Stimulated activated naive CD4-positive, alpha-beta T cell treated with Interleukin-2 at 50 U/mL for 16 hours (primary cell): ENCODE results near the gene ADAT3.
"Not testable (repeated sequence)": the region's sequence is repeated elsewhere in the genome, so short reads cannot be mapped to it uniquely, and the experiment has no call there.

ENCODE experiments used
- DNase-seq: peaks from one replicate; lab custom pipeline; 2025; lab: John Stamatoyannopoulos, UW

Gene ADAT3

DNA sequence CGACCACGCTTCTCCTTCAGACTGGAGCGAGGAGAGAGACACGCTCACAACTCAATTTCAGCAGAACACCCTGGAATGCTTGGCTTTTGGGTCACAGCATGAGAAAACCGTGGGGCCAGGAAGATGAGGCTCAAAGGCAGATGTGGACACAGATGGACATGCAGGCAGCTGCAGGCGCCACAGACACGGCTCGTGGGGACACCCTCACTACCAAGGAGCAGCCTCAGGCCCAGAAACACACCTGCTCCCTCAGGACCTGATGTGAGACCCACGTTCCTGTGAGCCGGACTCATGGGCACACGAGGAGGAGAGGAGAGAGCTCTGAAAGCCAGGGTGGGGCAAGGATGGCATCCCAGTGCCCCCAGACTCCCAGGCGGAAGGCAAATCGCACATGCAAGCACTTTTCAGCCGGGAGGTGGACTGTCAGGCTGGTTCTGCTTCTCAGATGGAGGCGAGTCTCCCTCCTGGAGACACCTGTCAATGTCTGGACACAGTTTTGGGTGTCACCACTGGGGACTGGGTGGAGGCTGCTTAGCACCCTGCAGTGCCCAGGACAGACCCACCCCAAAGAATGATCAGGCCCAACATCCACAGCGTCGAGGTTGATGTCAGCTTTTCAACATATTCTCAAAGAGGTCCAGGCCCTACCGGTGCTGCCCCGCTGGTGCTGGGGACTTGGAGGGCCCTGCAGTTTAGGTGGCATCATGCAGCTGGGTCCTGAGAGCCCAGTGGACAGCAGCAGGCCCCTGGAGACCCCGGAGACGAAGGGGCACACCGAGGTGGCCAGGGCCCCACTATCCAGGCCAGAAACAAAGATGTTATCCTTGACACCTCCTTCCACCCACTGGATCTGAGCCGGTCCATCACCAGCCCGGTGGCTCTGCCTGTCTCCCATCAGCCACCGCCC is 22.2 kb upstream of the ADAT3 start:
- no peak for DNase-seq

DNA sequence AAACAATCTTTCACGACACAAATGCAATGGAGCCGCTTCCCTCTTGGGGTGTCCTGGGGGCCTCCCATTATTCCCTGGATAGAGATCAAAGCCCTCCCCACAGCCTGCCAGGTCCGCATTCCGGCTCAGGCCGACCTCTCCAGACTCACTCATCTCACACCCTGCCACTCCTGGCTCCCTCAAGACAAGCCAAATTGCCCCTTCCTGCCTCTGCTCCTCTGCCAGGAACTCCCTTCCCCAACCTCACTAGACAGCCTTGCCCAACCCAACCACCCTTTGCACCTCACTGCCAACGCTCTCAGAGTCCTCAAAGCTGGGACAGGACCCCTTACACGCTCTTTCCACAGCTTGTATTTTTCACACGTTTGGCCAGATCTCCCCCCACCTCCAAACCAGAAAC is 21.4 kb upstream of the ADAT3 start:
- no peak for DNase-seq

DNA sequence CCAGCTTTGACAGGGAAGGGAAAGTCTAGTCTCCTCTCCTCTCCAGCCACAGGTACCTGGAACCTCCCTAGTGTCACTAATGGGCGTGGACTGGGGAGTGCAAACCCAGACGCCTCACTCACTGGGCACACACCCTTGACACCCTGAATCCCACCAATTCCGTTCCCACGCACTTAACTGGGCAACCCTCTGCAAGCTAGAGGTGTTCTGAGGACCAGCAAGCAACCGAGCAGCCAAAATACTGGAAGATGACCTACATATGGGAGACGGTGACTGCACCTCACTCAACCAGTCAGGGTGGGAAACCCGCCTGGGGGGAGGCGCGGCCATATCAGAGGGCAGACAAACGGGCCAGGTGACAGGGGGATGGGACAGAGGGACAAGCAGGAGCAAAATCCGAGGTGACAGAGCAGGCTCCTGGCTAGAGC is 20.9 kb upstream of the ADAT3 start:
- peak; percentile 20 for DNase-seq

DNA sequence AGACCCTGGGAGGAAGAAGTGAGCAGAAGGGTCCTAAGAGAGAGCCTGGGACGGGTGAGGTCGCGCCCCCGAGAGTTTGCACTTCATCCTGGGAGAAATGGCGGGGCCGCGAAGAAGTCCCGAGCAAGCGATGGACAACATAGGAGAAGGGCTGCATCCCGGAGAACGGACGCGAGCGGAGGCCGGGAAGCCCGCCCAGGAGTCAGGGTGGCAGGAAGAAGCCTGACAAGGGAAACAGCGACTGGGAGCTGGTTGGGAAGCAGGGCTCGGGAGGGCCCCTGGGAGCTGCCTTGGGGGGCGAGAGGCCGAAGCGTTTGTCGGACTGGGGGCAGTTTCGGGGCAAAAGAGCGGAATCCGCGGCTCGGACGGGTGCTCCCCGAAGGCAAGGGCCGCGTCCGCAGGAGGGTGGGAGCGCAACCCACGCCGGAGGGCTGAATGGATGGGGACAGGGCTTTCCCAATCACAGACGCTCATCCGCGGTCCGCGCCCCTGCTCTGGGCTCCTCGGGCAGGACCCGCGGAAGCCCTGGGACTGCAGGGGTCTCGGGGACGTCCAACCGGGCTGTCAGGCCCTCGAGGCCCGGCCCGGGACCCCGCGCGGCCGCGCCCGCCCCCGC is 20.4 kb upstream of the ADAT3 start:
- no peak for DNase-seq

DNA sequence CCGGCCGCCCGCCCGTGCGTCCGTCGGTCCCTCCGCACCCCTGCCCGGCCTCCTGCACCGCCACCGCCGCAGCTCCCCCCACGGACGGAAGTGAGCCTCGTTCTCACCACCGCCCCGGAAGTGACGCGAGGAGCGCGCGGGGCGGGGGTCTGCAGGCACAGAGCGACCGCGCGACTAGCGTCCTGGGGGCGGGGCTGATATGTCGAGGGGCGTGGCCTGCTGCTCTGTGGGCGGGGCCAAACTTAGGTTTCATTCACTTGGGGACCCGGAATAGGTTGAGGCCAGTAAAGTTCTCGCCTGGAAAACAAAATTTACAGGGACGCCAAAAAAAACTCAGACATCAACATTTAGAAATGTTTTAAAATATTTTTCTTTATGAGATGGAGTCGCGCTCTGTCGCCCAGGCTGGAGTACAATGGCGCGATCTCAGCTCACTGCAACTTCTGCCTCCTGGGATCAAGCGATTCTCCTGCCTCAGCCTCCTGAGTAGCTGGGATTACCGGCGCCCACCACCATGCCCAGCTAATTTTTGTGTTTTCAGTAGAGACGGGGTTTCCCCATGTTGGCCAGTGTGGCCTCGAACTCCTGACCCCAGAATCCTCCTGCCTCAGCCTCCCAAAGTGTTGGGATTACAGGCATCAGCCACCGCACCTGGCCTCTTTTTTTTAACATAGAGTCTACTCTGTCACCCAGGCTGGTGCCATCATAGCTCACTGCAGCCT is 19.6 kb upstream of the ADAT3 start, which contains the start of gene ABHD17A:
Gene ABHD17A, minus strand, starts transcription at position 99 of the 722 bp plus-strand sequence. CDS start 3,930 bp downstream, outside the sequence.
- peak; percentile 92 for DNase-seq

DNA sequence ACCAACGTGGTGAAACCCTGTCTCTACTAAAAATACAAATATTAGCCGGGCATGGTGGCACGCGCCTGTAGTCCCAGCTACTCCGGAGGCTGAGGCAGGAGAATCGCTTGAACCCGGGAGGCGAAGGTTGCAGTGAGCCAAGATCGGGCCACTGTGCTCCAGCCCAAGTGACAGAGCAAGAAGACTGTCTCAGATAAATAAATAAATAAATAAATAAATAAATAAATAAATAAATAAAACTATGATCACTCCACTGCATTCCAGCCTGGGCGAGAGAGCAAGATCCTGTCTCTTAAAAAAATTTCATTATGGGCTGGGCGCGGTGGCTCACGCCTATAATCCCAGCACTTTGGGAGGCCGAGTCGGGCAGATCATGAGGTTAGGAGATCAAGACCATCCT is 18.8 kb upstream of the ADAT3 start:
- DNase-seq, result not testable (repeated sequence)

DNA sequence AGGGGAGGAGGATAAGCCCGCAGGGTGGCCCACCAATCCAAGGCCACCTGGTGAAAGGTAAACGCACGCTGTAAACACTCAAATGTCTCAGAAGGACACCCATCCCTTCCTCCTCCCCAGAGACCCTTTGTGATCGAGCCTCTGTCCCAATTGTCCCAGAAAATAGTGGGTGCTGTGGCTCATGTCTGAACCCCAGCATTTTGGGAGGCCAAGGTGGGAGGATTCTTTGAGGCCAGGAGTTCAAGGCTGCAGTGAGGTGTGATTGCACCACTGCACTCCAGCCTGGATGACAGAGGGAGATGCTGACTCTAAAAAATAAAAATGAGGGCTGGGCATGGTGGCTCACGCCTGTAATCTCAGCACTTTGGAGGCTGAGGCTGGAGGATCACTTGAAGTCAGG is 16.8 kb upstream of the ADAT3 start:
- DNase-seq, result no peak

DNA sequence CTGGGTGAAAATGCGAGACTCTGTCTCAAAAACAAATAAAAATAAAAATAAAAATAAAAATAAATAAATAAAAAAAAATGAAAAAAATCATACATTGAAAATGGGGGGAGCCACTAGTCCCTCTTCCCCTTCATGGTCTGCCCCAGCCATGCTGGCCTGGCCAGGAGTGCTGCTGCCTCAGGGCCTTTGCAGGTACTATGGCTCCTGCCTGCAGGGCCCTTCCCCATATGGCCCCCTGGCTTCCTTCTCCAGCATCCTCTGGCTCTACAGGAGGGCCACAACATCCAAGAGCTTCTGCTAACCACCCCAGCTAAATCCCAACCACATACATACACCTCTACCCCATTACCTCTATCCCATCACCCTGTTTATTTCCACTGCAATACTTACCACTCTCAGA is 15.3 kb upstream of the ADAT3 start:
- no peak for DNase-seq

DNA sequence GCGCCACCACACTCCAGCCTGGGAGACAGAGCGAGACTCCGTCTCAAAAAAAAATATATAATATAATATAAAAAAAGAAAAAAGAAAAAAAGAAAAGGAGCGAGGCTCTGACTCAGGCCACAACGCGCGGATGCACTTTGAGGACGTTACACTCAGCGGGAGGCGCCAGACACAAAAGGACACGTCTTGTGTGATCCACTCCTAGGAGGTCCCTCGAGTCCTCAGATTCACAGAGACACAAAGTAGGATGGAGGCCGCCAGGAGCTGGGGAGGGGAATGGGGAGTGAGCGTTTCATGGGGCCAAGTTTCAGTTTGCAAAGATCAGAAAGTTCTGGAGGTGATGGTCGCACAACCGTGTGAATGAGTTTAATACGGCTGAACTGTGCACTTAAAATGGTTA is 11.4 kb upstream of the ADAT3 start:
- no peak for DNase-seq

DNA sequence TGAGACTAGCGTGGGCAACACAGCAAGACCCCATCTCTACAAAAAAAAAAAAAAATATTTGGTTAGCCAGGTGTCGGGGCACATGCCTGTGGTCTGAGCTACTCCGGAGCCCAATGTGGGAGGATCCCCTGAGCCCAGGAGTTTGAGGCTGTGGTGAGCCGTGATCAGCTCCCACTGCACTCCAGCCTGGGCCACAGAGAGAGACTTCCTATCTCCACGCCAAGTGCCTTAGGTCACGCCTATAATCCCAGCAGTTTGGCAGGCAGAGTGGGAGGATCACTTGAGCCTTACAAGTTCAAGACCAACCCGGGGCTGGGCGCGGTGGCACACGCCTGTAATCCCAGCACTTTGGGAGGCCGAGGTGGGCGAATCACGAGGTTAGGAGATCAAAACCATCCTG is 8.7 kb upstream of the ADAT3 start:
- DNase-seq, result no peak

DNA sequence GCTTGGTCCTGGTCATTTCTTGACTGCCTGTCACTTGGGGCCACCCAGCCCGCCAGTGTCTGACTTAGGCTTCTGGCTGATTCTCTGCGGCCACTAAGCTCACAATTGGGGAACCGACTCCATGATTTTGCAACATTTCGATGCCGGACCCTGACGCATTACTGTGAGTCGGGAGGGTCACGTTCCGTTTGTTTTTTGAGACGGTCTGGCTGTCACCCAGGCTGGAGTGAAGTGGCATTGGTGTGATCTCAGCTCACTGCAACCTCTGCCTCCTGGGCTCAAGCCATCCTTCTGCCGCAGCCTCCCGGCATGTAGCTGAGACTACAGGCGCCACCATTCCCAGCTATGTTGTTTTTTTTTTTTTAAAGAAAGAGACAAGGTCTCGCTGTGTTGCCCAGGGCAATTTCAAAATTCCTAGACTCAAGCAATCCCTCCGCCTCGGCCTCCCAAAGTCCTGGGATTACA is 3.2 kb upstream of the ADAT3 start:
- DNase-seq, result no peak

DNA sequence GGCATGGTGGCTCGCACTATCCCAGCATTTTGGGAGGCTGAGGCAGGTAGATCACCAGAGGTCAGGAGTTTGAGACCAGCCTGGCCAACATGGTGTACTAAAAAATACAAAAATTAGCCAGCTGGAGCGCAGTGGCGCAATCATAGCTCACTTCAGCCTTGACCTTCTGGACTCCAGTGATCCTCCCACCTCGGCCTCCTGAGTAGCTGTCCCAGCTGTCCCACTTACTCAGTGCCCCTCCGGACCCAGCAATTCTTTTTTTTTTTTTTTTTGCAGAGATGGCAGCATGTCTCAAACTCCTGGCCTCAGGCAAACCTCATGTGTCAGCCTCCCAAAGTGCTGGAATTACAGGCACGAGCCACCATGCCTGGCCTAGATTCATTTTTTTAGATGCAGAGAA is 2.3 kb upstream of the ADAT3 start:
- no peak for DNase-seq

DNA sequence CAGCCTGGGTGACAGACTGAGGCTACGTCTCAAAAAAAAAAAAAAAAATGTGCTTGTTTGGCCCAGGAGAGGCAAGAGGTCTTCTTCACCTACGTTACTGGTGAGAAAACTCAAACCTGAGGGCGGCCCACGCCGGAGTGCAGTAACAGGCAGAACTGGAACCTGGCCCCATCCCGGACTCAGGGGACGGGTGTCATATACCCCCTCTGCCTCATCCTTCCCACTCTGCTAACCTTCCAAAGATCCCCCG is 414 bp upstream of the ADAT3 start:
- no peak for DNase-seq

DNA sequence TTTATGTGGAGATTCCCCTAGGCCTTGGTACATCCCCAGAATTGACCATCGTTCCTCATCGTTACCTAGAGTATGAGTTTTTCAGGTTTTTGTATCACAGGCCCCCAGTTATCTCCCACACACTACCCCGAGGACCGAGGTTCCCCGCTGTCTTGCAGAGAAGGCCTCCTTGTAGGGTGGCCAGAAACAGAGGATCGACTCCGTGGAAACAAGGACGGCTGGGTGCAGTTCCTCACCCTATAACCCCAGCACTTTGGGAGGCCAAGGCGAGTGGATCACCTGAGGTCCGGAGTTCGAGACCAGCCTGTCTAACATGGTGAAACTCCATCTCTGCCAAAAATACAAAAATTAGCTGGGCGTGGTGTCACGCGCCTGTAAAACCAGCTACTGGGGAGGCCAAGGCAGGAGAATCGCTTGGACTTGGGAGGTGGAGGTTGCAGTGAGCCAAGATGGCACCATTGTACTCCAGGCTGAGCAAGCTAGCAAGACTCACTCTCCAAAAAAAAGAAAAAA is 720 bp downstream of the ADAT3 start:
- no peak for DNase-seq

DNA sequence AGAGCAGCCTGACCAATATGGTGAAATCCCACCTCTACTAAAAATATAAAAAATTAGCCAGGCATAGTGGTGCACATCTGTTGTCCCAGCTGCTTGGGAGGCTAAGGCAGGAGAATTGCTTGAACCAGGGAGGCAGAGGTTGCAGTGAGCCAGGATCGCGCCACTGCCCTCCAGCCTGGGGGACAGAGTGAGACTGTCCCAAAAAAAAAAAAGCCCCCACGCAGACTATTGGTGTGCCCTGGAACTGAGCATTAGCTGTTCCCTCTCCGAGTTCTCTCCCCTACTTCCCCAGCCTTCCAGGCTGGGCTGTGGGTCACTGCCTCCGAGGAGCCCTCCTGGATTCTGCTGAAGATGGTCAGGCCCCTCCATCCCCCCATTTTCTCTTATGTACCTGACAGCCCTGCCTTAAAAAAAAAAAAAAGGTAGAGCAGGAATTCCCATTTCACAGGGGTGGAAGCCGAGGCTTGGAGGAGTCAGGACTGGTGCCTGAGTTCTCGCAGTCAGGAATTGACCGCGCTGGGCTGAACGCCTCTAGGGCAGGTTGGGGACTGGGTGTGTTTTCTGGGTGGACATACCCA is 1.9 kb downstream of the ADAT3 start:
- DNase-seq, result no peak

DNA sequence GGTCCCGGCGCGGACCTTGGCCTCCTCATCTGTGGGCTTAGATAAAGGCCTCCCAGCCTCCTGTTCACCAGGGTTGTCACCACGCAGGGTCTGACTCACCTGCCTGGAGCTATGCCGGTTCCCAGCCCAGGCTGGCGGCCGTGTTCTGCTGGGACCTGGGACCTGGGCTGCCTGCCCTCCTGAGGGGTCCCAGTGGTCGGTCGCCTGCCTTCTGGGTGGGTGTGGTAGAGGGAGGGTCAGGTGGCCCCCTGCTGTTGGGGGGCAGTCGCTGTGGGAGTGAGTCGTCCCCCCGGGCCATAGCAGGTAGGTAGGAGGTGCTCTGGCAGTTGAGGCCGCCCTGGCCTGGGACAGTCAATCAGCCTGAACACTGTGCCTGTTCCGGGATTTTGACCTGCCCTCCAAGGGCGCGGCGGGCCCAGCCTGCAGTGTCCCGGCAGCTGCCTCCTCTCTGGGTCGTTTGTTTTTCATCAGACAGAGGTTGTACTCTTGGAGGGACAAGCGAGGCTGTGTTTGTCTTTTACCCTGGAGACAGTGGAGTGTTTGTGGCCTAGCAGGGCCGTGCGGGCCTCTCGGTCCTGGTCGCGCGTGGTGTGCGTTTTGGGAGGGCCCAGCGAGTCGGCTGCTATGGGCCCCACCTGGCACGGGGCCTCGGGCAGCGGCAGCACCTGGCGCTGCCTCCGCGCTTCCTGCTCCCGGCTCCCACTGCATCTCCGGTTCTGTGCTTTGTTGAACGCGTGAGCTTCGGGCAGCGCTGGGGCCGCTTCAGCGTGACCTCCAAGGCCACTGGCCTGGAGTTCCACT is 2.6 kb downstream of the ADAT3 start:
- no peak for DNase-seq

DNA sequence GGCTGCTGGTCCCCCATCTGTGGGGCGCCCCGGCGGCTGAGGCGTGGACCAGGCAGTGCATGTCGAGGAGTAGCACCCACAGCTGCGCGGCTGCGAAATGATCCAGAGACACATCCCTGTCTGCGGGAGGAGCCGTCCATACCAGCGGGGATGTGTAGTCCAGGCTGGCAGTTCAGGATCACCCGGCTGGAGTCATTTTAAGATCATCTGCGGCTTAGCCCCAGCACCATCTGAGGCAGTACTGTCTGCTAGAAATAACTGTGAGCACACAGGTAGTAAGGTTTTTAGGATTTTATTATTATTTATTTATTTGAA is 3.1 kb downstream of the ADAT3 start:
- DNase-seq, result no peak

DNA sequence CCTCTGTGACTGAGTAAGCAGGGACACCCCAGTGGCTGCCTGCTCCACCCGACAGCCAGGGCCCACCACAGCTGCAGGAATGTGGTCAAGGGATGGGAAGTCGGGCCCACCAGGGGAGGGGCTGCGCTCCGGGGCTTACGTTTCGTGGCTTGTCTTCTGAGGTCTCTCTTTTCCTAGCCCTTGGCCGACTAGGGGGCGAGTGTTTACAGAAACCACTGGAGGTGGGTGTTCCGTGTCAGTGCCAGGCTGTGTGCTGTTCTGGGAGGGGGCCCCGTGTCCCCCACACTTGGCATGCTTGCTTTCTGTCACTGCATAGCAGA is 4.5 kb downstream of the ADAT3 start:
- no peak for DNase-seq

DNA sequence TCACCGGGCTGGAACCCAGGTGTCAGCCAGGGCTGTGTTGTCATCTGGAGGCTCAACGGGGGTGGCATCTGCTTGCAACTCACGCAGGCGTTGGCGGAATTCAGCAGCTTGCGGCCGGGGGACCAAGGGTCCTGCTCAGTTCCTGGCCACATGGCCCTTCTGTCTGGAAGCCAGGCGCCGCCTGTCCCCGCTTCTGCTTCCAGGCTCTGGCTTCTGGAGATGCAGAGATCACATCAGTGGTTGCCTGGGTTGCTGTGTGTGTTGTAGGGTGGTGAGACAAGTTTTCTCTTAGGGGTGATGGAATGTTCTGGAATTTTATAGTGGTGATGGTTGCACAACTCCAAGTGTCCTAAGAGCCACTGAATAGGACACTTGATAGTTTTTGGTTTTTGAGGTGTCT is 5.0 kb downstream of the ADAT3 start:
- DNase-seq, result no peak

DNA sequence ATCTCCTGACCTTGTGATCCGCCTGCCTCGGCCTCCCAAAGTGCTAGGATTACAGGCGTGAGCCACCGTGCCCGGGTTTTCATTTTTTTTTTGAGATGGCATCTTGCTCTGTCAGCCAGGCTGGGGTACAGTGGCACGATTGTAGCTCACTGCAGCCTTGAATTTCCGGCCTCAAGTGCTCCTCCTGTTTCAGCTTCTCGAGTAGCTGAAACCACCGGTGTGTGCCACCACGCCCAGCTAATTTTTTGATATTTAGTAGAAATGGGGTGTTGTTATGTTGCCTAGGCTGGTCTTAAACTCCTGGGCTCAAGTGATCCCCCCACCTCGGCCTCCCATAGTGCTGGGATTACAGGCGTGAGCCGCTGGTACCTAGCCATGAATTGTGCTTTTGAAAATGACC is 5.9 kb downstream of the ADAT3 start:
- no peak for DNase-seq

DNA sequence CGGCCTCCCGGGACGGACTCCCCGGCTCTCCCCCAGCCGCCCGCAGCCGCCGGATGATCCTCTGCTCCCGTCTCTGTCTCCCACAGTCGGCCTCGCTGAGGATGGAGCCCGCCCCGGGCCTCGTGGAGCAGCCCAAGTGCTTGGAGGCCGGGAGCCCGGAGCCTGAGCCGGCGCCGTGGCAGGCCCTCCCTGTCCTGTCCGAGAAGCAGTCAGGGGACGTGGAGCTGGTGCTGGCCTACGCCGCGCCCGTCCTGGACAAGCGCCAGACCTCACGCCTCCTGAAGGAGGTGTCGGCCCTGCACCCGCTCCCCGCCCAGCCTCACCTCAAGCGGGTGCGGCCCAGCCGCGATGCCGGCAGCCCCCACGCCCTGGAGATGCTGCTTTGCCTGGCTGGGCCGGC is 6.8 kb downstream of the ADAT3 start:
- no peak for DNase-seq
